Embryonic facial prominence (tissue), 1 donor: ENCODE data around the gene CPVL.

Experiments used
- DNase-seq: peaks from one replicate; pipeline ENCODE4 v3.0.0-alpha.2; 2016; ENCODE audit errors: extremely low spot score

Gene CPVL

GRCh38 chr7:29156907-29157452 is 10.6 kb upstream of the CPVL start:
- no peak for DNase-seq

GRCh38 chr7:29154076-29154475 is 7.7 kb upstream of the CPVL start:
- no peak for DNase-seq

GRCh38 chr7:29150856-29151255 is 4.5 kb upstream of the CPVL start:
- DNase-seq: no peak

GRCh38 chr7:29149036-29149435 is 2.7 kb upstream of the CPVL start:
- no peak for DNase-seq

GRCh38 chr7:29147821-29148220 is 1.5 kb upstream of the CPVL start:
- DNase-seq: no peak

DNA sequence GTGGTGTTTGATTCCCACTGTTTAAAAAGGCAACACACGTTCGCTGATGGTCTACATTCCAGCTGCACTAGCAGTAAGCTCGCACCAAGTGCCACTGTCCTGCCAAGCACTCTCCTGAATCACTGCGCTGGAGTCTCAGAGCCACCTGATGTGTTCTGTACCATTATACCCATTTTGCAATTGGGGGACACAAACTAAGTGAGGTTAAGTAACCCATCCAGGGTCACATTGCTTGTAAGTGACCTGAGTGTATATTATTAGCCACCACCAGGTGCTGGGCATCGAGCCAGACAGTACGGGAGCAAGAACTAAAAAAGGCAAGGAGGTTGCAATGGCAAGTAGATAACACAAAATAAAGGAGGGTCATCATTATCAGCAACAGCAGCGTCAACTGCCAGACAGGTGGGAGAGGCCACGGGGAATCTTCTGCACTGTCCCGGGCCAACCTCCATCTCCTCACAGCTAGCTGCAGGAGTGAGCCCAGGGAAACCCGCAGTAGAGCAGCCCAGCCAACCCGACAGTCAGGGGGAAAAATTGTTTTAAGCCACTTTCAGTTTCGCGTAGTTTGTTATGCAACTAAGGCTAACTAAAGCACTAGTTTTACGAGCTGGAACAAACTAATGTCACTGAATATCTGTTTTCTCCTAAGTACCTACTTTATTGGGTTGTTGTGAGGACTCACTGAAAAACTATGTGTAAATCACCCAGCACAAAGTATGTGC is 712 bp upstream of the CPVL start:
- DNase-seq: no peak

- no peak for DNase-seq
These were observed 732 bp downstream of the CPVL start for GRCh38 chr7:29145553-29146056.

- no peak for DNase-seq
These were observed 2.6 kb downstream of the CPVL start for GRCh38 chr7:29143751-29144150.

GRCh38 chr7:29142021-29142727 is 4.2 kb downstream of the CPVL start:
- DNase-seq: no peak

DNA sequence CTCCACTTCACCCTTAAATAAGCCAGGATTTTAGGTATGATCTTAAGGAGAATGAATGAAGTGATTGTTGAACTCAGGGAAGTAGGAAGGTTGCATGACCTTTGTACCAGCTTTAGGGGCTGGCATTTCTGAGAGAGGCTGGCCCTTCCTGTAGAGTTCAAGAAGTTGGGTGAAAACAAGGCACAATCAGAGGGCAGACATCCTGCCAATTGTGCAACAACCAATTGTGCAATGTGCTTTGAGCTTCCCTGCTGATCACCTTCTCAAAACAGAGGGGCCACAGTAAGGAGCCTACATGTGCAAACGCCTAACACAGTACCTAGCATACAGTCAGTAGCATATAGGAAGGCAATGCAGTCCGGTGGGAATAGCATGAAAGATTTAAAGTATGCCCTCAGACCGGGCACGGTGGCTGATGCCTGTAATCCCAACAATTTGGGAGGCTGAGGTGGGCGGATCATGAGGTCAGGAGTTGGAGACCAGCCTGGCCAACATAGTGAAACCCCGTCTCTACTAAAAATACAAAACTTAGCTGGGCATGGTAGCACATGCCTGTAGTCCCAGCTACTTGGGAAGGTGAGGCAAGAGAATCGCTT is 5.4 kb downstream of the CPVL start:
- no peak for DNase-seq

DNA sequence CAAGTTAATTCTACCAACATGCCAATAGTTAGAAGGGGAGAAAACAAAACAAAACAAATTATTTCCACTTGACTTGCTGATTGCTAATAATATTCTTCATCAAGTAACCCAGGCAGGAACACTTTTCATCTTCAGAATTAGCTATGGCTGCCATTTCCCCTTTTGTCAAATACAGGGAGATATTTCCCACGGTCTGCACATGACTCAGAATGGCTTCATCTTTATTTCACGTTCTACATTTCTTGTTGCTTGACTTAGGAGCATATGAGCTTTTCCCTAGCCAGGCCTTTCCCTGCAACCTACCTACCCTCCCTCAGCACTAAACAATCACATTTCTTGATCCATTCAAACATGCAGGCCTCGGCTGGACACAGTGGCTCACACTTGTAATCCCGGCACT is 6.5 kb downstream of the CPVL start:
- no peak for DNase-seq

GRCh38 chr7:29139191-29139590 is 7.1 kb downstream of the CPVL start:
- no peak for DNase-seq

GRCh38 chr7:29138588-29138987 is 7.7 kb downstream of the CPVL start:
- no peak for DNase-seq

DNA sequence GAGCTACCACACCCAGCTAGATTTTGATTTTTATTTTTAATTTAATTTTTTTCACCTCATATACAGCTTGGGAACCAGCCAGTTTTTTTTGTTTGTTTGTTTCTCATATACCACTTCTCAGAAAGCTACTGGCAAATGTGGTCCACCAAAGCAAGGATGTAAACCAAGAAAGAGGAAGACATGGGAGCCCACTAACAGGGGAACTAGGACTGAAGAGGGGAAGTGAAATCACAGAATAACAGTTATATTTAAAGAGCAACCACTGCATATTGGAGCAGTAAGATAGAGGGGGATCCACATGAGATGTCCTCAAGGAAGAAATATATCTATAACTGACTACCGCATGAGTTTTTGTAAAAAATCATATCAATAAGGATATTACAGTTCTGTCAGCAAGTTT is 10.5 kb downstream of the CPVL start:
- no peak for DNase-seq

DNA sequence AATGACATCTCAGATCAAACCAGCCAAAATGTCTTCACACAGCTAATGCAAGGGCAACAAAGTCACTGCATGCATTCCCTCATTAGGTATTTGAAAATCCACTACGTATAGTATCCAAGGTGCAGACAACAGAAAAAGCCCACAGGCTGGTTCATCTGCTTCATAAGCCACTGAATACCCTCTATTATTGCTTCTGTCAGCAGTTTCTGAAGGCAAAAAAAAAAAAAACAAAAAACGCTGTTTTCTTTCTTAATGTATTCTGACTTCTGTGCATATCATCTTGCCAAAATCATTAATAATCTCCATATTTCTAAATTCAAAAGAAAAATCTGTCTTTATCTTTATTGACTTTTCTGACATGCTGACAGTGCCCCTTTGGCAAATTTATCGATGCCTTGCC is 13.4 kb downstream of the CPVL start:
- DNase-seq: no peak

- no peak for DNase-seq
These were observed 14.7 kb downstream of the CPVL start for GRCh38 chr7:29131678-29132077.

- DNase-seq: no peak
These were observed 16.2 kb downstream of the CPVL start for GRCh38 chr7:29130096-29130495.

DNA sequence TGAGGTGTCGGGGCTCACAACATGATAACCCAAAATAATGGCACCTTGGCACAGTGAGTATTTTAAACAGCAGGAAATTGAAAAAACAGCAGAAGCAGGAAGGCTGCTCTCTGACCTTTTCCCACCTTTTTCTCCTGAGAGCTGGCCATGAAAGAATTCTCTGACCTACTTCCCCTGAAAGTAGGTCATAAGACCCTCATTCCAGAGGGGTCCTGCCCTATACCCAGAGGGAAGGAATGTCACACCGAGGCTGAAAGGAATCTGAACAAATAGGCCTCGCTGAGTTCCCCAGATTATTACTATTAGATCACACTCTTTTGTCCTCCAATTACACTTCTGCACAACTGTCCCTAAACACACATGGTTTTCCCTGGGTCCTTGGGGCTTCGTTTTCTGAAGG is 18.8 kb downstream of the CPVL start:
- DNase-seq: no peak

GRCh38 chr7:29126804-29127203 is 19.5 kb downstream of the CPVL start:
- DNase-seq: no peak

DNA sequence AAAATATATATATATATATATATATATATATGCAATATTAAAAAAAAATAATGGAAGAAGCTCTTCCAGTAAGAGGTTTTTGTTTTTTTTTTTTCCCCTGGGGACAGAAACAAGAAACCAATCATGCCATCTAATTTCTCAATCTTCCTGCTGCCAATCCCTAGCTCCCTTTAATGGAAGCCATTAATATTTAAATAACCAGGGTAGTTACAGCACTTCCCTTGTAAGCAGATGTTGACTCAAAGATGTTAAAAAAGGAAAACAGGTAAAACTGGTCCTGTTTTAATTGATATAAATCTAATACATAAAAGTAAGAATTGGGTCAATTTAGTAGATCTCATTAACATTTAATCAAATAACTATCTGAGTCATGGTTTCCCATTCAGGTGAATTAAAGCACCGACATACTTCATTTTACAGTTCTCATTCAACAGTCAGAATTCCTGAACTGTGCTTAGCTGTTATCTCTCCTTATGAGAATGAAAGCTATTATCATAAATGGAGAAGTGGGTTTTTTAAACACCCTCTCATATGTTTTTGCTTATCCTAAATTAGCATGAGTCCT is 22.6 kb downstream of the CPVL start:
- DNase-seq: no peak

GRCh38 chr7:29122759-29123158 is 23.6 kb downstream of the CPVL start:
- DNase-seq: no peak

GRCh38 chr7:29122081-29122480 is 24.3 kb downstream of the CPVL start:
- DNase-seq: no peak
